Embryonic facial prominence (tissue), 1 donor: Measurements from ENCODE around the gene KCNMA1.

Experiments
- DNase-seq: peaks from one replicate; pipeline ENCODE4 v3.0.0-alpha.2; 2016; ENCODE audit errors: extremely low spot score

The KCNMA1 gene

GRCh38 chr10:77510294-77510693, 127.3 kb downstream of the KCNMA1 start:
- no peak for DNase-seq

- no peak for DNase-seq
Observed at GRCh38 chr10:77509391-77509790, 128.2 kb downstream of the KCNMA1 start.

- no peak for DNase-seq
Observed at GRCh38 chr10:77507291-77507880, 130.2 kb downstream of the KCNMA1 start.

GRCh38 chr10:77506517-77507200, 130.9 kb downstream of the KCNMA1 start:
- no peak for DNase-seq

GRCh38 chr10:77505431-77506334, 131.9 kb downstream of the KCNMA1 start:
- no peak for DNase-seq

GRCh38 chr10:77504873-77505257, 132.7 kb downstream of the KCNMA1 start:
- DNase-seq = no peak

GRCh38 chr10:77504196-77504872, 133.3 kb downstream of the KCNMA1 start:
- no peak for DNase-seq

- DNase-seq = no peak
Observed at GRCh38 chr10:77501846-77502261, 135.8 kb downstream of the KCNMA1 start.

- no peak for DNase-seq
Observed at GRCh38 chr10:77501152-77501845, 136.3 kb downstream of the KCNMA1 start.

- no peak for DNase-seq
Observed at GRCh38 chr10:77500754-77501151, 136.9 kb downstream of the KCNMA1 start.

GRCh38 chr10:77498829-77499228, 138.8 kb downstream of the KCNMA1 start:
- no peak for DNase-seq

GRCh38 chr10:77498210-77498609, 139.4 kb downstream of the KCNMA1 start:
- no peak for DNase-seq

- no peak for DNase-seq
Observed at GRCh38 chr10:77497748-77498147, 139.9 kb downstream of the KCNMA1 start.

GRCh38 chr10:77496941-77497420, 140.6 kb downstream of the KCNMA1 start:
- DNase-seq = no peak

- DNase-seq = no peak
Observed at GRCh38 chr10:77494756-77495541, 142.7 kb downstream of the KCNMA1 start.

GRCh38 chr10:77494327-77494726, 143.3 kb downstream of the KCNMA1 start:
- no peak for DNase-seq

GRCh38 chr10:77493851-77494261, 143.8 kb downstream of the KCNMA1 start:
- no peak for DNase-seq

GRCh38 chr10:77493239-77493806, 144.3 kb downstream of the KCNMA1 start:
- DNase-seq = no peak

- DNase-seq = no peak
Observed at GRCh38 chr10:77492368-77492994, 145.1 kb downstream of the KCNMA1 start.
